ENCODE results near the gene CSPG4. TPM values are rescaled to one million over a fixed set of nuclear protein-coding genes. Genes with fewer than 3 reads are reported as not detected.
"Not testable (repeated sequence)": the region's sequence is repeated elsewhere in the genome, so short reads cannot be mapped to it uniquely, and the experiment has no call there.

CSPG4 gene
- total RNA-seq, 1 donor from 2014 or later: 21.3 TPM

GRCh38 chr15:75710874-75711273, 1.8 kb downstream of the CSPG4 start:
- DNase-seq (ENCODE audit: low spot score); intact Hi-C loops (cut with DNase I): not testable (repeated sequence)

- intact Hi-C loops (cut with DNase I): not testable (repeated sequence)
- peak; percentile 88 for DNase-seq (ENCODE audit: low spot score)
Measured at GRCh38 chr15:75709458-75709857, 3.2 kb downstream of the CSPG4 start.

- intact Hi-C loops (cut with DNase I): no loop called here
- no peak for DNase-seq (ENCODE audit: low spot score)
Measured at GRCh38 chr15:75706682-75706954, 6.0 kb downstream of the CSPG4 start.

GRCh38 chr15:75705854-75706681, 6.6 kb downstream of the CSPG4 start:
- intact Hi-C loops (cut with DNase I): no loop called here

GRCh38 chr15:75705375-75705774, 7.3 kb downstream of the CSPG4 start:
- intact Hi-C loops (cut with DNase I); DNase-seq (ENCODE audit: low spot score): not testable (repeated sequence)

More at GRCh38 chr15:75705854-75706681, 6.6 kb downstream of the CSPG4 start:
- no peak for DNase-seq (ENCODE audit: low spot score)

- intact Hi-C loops (cut with DNase I): no loop called here
- DNase-seq (ENCODE audit: low spot score): no peak
Measured at GRCh38 chr15:75704618-75705017, 8.0 kb downstream of the CSPG4 start.

- intact Hi-C loops (cut with DNase I): no loop called here
- DNase-seq (ENCODE audit: low spot score): no peak
Measured at GRCh38 chr15:75704263-75704615, 8.4 kb downstream of the CSPG4 start.

GRCh38 chr15:75703440-75704262, 9.0 kb downstream of the CSPG4 start:
- DNase-seq (ENCODE audit: low spot score): not testable (repeated sequence)

GRCh38 chr15:75702436-75702835, 10.2 kb downstream of the CSPG4 start:
- intact Hi-C loops (cut with DNase I): no loop called here
- no peak for DNase-seq (ENCODE audit: low spot score)

More at GRCh38 chr15:75703440-75704262, 9.0 kb downstream of the CSPG4 start:
- intact Hi-C loops (cut with DNase I): not testable (repeated sequence)

- DNase-seq (ENCODE audit: low spot score); intact Hi-C loops (cut with DNase I): not testable (repeated sequence)
Measured at GRCh38 chr15:75701071-75702003, 11.3 kb downstream of the CSPG4 start.

- intact Hi-C loops (cut with DNase I); DNase-seq (ENCODE audit: low spot score): not testable (repeated sequence)
Measured at GRCh38 chr15:75699961-75700874, 12.4 kb downstream of the CSPG4 start.

GRCh38 chr15:75699517-75699916, 13.1 kb downstream of the CSPG4 start:
- intact Hi-C loops (cut with DNase I); DNase-seq (ENCODE audit: low spot score): not testable (repeated sequence)

GRCh38 chr15:75697974-75698747, 14.5 kb downstream of the CSPG4 start:
- DNase-seq (ENCODE audit: low spot score); intact Hi-C loops (cut with DNase I): not testable (repeated sequence)

- no peak for DNase-seq (ENCODE audit: low spot score)
- intact Hi-C loops (cut with DNase I): no loop called here
Measured at GRCh38 chr15:75697523-75697922, 15.1 kb downstream of the CSPG4 start.

GRCh38 chr15:75696854-75697259, 15.8 kb downstream of the CSPG4 start:
- intact Hi-C loops (cut with DNase I): no loop called here
- no peak for DNase-seq (ENCODE audit: low spot score)

- DNase-seq (ENCODE audit: low spot score): no peak
- intact Hi-C loops (cut with DNase I): no loop called here
Measured at GRCh38 chr15:75696311-75696720, 16.3 kb downstream of the CSPG4 start.

GRCh38 chr15:75695634-75696310, 16.9 kb downstream of the CSPG4 start:
- intact Hi-C loops (cut with DNase I): no loop called here
- DNase-seq (ENCODE audit: low spot score): no peak
